Placental epithelial cell (primary cell): ENCODE measurements around the gene MRPL44. TPM values are rescaled to one million over a fixed set of nuclear protein-coding genes. Genes with fewer than 3 reads are reported as not detected.

Experiments used
- total RNA-seq: library from RNA; depleted of rRNA; stranded (reverse); fragments of >200 nt; gene quantifications from 2 replicates; pipeline ENCODE4 v1.2.3, GENCODE V29; 2012

The MRPL44 gene
- total RNA-seq: 21.2 and 26.7 TPM in 2 replicates

GRCh38 chr2:223957092-223957851 is at the start of gene MRPL44:
Gene MRPL44 (plus strand): TSS chr2:223957463. CDS start chr2:223957473, 10 bp downstream.

GRCh38 chr2:223944703-223945531 is 12.3 kb upstream of the MRPL44 start, which contains the start of gene WDFY1:
Gene WDFY1 (minus strand): TSS chr2:223945335. CDS start chr2:223945284, 51 bp downstream.

Other genes starting within 250 kb of the MRPL44 start
- gene AP1S3, start 119.9 kb upstream of the MRPL44 start, total RNA-seq: 11.4 and 23.6 TPM in 2 replicates
- gene WDFY1, start 12.1 kb upstream of the MRPL44 start, total RNA-seq: 58.9 and 66.3 TPM in 2 replicates
- 32.2 and 46.4 TPM in 2 replicates for gene SERPINE2, start 81.8 kb downstream of the MRPL44 start, total RNA-seq